NCI-H146 (cell line): ENCODE data around the gene GID4.
A peak's percentile ranks its signal among the peaks of the same experiment; 100 is the strongest.

Experiments
- DNase-seq: peaks from one replicate; lab custom pipeline; 2025; lab: John Stamatoyannopoulos, UW

The GID4 gene

DNA sequence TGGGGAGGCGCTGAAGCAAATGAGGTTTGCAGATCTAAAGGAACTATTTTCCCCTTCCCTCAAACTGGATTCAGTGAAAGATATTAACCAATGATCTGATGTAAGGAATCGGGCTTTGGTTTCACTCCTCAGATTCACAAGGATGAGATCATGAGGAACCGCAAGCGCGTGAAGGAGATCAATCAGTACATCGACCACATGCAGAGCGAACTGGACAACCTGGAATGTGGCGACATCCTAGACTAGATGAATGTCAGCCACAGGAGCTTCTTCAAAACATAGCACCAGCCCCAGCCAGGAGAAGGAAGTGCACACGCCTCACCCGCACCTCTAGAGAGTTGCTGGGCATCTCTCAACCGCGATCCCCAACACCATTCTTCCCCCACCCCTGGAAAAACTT lies 22.8 kb upstream of the GID4 start:
- DNase-seq: no peak

DNA sequence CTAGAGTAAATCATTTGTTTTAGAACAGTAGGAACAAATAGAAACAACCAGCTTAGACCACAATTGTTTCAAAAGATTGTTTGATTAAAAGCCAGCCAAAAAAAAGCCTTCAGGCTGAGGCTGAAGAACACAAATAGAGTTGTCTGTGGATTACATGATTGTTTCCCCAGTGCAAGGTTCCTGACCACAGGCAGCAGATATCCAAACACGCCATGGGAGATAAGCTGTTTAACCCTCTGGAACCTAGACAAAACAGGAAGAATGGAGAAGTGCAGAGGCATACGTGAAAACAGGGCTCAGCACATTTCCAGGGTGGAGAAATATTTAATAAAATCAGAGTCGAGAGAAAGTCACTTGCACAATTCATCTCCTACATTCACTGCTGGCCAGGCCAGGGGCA lies 21.2 kb upstream of the GID4 start:
- no peak for DNase-seq

DNA sequence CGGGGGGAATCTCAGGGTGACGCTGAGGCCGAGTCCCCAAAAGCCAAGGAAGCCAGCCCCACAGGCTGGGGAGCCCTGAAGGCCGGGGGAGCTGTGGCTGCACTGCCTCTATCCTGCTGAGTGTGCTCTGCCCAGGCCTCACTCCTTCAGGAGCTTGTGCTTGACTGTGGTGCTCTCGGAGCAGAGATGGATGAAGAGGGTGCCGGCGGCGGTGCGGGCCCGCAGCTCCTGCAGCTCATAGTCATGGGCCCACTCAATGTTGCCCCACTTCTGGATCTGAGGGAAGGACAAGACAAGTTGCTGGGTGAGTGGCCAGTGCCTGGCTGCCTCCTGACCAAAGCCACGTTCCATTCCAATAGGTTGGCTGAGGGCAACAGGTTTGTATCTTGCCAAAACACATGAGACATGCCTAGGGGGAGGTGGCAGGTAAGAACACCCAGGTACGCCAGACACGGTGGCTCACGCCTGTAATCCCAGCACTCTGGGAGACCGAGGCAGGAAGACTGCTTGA lies 20.7 kb upstream of the GID4 start:
- DNase-seq: no peak

DNA sequence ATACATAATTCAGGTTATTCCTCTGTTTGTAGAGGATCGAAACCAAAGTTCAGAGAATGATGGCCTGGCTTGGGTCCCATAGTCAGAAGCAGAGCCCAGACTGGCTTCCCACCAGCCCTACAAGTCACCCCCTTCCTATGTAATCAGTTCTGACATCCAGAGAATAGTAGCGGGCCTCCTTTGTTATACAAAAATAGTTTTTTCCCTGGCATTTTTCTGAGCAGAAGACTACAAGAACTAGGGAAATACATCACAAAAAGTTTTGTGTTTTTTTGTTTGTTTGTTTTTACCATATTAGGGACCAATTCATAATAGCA lies 19.4 kb upstream of the GID4 start:
- no peak for DNase-seq

DNA sequence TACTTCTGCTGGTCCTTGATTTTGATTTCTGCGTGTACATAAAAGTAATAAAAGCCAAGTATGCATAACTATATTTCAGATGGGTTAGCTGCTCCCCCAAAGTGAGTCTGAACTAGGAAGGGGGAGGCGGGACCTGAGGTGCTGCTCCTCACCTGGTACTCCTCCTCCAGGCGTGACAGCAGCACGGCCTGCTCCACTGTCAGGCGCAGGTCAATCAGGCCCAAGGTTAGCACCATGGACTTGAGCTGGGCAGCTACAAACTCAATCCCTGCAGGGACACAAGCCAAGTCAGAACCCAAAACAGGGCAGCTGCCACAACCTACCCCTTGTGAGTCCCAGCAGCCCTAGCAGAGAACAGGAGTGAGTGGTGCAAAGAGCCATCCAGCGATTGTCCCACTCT lies 18.2 kb upstream of the GID4 start:
- no peak for DNase-seq

DNA sequence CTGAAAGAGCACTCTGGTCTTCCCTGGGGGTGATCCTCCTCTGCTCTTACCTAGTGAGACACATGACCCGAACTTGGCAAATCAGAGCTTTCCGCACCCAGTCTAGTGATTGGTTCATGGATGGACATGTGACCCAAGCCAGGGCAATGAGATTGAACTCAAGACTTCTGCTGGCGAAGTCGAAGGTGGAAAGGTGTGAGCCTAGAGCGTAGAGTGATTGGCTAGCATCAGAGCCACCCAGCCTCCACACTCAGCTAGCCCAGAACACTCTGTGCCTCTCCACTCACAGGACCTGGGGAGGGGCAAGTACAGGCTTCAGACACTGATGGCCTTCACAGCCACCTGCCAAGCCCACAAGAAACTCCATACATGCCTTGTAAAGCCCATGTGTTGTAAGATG lies 17.8 kb upstream of the GID4 start:
- DNase-seq: no peak

DNA sequence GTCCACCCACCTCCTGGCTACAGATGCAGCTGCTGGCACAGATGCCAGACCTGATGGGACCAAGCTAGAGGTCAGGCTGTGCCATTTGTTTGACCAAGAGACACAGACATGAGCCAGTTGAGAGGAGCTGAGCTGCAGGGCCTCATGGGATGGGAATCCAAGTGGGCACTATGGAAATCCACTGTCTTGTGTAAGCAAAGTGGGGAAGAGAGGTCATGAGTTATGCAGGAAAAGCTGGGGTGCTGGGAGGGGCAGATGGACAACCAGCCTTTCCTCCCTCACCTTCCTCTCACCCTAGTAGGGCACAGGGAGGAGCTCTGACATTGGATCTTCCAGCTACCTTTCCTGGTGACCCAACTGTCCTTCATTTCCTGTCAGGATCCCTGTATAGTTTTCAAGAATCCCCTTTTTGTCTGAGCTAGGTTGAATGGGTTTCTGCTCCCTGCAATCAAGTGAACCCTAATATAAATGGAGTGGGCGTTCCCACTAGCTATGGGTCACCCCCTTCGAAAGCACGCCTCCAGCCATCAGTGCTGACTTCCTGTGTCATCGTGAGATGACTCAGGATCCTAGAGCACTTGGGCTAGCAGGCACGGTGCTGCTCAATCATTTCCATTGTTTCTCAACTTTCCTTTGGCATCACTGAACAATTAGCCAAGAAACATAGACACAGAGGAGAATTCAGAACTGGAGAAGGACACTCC lies 13.8 kb upstream of the GID4 start:
- DNase-seq: no peak

DNA sequence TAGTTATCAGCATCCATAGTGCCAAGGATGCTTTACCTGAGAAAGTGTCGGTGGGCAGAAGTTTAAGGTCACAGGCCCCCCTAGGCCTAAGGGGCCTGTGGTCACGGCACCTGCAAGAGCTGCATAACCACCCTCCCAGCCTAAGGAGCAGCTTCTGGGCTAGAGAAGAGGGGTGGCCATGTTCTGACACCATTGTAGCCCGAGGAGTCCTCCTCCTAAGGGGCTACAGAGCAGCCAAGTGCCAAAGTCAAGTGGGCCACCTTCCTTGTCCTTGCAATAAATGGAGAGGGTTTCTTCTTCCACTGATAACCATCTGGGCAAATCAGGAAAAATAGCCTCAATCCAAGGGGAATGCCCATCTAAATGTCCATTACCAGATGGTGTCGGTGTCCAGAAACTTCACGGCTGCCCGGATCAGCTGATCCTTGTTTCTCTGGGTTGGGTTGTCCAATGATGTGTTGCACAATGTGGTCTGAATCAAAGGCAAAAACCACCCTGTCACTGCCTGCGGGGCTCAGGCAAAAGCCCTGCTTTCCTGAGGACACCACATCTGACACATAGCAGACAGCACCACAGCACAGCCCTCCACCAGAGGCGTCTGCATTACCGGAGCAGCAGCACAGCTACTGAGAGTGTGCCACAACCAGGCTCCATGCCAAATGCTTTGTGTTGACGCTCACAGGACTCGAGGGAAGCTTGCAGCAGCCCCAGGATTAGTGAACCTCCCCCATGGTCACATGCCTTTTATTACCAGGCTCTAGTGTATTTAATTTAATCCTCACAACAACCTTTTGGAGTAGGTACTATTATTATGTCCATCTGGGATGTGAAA lies 13.0 kb upstream of the GID4 start:
- no peak for DNase-seq

DNA sequence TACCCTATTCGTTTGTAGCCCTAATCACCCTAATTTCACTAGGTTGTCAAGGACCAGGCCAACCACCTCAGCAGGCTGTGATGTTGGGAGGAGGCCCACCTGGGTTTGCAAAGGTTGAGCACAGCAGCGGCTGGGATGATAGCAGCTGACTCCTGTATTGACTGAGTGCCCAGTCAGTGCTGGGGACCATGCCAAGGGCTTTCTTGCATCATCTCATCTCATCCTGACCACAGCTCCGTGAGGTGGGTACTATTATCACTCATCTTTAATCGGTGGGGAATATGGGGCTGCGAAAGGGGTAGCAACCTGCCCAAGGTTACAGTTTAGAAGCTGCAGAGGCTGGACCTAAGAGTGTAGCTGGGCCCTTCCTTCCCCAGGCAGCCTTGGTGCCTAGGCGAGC lies 11.9 kb upstream of the GID4 start:
- peak; percentile 77 for DNase-seq

DNA sequence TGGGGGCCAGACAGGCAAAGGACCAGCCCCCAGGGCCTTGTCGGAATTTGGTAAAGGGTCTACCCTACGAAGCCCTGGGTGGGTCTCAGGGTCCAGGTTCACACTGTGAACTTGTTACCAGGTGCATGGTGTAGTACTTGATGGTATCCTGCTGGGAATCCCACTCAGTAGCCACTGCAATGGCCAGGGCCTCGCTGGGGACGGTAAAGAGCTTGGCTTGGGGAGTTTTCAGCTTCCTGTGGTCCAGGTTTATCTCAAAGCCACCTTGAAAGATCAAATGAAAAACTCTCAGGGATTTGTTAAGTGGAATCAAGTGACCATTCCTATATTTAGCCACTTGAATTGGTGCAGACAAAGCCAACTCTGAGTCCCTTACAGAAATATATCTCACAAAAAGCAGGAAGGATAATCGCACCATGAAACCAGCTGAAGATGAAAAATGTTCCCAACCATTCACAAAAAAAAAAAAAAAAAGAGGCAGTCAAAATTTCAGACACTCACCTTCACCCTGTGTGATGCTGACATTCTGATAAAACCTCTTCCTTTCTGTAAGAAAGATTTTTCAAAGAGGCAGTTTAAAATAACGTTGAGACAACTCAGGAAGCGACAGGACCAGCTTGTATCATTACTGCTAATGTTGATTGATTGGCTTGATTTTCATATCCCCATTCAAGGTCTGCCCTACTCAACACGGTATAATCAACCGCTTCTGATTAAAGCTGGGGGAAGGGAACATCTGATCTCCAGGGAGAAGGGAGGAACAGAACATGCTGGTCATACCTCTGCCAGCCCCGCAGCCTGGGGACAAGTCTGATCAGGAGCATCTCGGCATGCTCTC lies 10.9 kb upstream of the GID4 start:
- peak; percentile 91 for DNase-seq

DNA sequence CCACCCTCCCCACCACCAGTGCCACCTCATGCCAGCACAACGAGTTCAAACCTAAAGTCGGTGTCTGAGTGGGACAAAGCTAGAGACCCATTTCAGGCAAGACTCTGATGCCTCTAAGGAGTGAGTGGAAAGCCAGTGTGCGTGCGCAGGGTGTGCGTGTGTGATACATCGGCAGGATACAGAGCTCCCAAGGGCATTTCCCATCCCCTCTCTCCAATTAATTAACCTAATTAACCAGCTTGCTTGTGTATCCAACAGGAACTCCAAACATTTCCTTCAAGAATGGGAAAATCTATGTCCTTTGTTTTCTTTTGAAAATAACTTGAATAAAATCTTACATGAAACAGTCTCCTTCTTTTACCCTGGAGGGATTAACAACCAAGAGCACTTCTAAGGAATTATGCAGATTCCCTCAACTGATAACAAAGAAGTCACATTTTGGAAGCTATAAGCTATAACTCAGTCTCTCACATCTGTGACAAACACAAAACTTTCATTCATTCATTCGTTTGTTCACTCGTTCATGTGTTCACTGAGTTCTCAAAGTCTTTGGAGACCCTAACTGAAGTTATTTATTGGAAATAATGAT lies 10.2 kb upstream of the GID4 start:
- peak; percentile 72 for DNase-seq

DNA sequence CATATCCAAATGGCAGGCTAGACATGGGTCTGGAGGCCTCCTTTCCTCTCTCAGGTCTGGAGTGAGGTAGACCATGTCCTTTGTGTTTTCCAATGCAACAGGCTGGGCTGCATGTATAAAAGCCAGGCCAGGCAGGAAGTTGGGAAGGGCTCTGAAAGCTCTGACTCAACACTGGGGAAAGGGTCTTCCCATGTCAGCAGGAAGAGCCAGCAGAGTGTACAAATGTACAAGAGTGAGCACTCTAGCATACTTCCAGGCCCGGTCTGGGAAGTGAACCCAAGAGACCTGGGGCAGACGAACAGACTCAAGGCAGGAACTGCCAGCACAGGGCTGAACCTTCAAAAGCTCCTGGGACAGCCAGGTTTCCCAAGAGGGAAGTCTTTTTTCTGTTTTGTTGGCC lies 7.3 kb upstream of the GID4 start:
- no peak for DNase-seq

DNA sequence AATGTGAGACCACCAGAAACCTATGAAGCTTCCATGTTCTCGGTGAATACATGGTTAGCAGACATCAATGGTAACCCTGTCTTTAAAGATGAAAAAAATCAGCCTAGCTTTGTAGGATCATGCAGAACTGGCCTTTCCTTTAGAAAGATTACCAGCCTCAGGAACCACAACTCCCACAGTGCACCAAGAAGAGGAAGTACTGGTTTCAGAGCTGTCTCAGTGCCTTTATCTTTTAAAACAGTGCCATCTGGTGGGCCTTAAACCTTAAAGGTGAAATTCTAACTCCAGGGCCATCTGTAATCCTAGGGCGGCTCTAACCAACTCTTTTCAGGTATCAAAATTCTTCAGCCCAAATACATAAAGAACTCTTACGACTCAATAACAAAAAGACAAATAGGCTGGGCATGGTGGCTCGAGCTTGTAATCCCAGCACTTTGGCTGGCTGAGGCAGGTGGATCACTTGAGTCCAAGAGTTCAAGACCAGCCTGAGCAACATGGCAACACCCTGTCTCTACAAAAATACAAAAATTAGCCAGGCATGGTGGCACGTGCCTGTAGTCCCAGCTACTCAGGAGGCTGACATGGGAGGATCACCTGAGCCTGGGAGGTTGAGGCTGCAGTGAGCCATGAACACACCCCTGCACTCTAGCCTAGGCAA lies 5.6 kb upstream of the GID4 start:
- DNase-seq: peak; percentile 85

DNA sequence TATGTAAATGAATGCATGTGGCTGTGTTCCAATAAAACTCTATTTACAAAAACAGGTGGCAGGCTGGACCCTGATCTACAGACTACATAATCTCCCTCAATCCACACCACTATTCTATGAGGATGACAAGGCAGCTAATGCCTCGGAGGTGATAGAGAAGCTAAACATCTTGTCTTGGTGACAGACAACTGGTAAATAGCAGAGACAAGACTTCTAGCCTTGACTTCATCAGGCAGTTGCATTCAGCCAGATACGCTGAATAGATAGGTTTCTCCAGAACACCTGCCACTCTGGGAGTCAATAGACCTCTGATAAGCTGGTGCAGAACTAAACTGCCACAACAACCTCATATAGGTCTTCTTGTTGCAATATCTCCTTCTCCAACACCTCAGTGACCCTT lies 3.5 kb upstream of the GID4 start:
- no peak for DNase-seq

DNA sequence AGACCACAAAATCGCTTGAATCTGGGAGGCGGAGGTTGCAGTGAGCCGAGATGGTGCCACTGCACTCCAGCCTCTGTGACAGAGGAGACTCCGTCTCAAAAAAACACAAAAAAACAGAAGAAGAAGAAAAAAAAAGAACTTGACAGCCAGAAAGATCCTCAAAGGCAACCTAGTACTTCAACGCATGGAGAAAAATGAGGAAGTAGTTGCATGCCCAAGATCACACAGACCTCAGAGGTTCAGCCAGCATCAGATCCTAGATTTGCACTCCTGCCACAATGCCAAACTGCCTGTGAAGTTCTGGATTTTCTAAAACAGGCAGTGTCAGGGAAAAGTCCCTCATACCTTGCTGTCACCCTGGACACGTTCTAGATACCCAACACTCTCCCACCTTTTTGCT lies 1.7 kb upstream of the GID4 start:
- no peak for DNase-seq

DNA sequence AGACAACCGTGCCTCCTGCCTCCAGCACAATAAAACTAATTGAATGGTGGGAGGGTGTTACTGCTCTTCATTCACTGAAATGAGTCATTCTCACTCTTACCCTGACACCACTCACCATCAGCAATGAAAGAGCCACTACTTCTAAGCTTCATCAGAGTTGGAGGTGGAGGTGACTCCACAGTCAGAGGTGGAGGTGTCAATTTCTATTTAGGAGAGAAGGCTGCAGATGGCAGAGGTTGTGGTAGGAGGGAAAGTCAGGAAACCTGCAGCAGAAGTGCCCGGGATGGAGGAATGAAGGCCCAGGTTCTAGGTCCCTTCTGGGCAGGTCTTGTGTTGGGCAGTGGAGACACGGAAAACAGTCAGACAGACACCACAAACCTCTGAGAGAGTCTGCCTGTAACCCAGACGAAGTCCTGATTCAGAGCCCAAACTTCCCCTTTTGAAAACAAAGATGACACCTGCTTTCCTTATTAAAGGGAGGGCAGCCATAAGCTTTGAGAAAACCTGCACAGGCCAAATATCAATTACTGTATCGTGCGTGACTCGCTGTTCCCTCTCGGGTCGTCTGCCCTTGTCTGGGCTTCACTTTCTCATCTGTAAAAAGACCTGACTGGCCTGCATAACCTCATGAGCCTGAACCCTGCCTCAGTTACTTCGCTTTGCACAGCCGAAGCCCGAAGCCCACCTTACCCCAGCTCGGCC lies 908 bp upstream of the GID4 start:
- no peak for DNase-seq

DNA sequence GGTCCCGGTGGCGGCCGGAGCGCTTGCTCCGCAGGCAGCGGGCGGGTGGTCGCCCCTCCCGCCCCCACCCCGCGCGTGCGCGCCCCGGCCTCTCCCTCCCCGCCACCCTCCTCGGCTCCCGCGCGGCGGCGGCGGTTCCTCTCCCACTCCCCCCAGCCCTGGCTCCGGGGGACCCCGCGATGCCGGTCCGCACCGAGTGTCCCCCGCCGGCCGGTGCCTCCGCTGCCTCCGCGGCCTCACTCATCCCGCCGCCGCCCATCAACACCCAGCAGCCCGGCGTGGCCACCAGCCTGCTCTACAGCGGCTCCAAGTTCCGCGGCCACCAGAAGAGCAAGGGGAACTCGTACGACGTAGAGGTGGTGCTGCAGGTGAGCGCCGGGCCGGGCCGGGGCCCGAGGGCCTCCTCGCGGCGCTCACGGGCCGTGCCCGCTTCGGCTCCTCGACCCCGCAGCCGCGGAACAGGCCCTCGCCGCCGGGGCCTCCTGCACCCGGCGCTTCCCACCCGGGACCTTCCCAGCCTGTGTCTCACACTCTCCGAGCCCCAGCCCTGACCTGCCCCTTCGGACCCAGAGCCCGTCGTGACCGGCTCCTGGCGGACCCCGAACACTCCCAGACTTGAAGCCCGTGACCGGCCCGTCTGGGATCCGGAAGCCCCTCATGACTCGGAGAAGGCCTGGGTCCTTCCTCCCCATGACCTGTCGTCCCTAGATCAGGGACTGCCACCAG lies 490 bp downstream of the GID4 start:
- DNase-seq: peak; percentile 63

DNA sequence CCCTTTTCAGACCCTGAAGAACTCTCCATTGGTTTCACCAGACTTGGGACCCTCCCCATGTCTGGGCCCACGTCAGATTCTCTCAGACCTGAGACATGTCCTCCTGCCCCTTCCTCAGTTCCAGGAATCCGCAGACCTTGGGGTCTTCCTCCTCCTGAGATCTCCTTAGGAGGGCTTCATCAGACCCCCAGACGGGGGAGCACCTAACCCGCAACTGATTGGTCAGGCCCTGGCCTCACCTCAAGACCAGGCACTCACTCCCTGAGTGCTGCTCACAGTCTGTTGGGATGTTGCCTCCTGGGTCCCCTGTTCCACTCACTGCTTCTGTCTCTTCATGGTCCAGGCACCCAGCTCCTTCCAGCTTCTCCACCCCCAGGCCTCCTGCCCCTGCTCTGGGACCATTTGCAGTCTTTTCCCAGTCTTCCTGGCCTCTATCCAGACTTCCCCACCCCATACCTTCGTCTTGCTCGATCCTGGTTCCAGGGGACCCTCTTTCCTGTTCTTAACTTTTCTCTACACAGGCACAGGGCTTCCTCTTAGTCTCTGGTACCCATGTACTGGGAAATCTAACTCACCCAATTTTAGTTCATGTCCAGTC lies 1.2 kb downstream of the GID4 start:
- DNase-seq: no peak

DNA sequence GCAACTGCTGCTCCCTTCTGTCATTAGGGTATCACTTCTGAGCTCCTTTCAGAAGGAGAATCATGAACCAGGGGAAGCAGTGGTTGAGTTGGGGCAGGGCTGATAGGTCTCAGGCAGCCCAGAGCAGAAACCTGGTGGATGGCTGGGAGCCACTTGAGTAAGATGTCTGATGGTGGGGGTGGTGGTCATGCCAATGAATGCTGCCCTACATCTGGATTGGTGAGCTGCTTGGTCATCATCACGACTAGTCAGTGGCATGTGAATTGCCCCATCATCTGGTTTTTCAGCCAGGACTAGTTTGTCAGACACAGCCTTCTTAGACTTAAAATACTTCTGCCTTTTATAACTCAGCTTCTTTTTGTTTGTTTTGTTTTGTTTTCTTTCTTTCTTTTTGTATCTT lies 2.6 kb downstream of the GID4 start:
- no peak for DNase-seq

DNA sequence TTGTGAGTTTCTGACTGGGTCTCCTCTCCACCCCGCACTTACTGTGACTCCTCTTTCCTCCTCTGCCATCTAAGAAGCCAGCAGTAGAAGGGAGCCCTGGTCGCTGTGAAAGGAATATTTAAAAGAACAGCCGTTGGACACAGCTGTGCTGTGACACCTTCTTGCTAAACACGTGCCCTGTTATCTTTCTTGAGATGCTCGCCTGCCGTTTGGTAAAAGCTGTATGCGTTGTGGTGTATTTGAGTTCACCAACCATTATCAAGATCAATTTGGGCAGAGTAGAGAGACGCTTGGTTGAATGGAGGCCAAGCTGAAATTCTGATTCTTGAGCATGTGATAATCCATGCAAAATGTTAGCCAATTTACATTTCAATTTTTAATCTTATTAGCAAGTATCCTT lies 3.8 kb downstream of the GID4 start:
- DNase-seq: no peak
